ENCODE measurements around the gene FGF13. TPM values are rescaled to one million over a fixed set of nuclear protein-coding genes. Genes with fewer than 3 reads are reported as not detected.

Gene FGF13
- total RNA-seq, 2 donors from 2014 or later: not detected

DNA sequence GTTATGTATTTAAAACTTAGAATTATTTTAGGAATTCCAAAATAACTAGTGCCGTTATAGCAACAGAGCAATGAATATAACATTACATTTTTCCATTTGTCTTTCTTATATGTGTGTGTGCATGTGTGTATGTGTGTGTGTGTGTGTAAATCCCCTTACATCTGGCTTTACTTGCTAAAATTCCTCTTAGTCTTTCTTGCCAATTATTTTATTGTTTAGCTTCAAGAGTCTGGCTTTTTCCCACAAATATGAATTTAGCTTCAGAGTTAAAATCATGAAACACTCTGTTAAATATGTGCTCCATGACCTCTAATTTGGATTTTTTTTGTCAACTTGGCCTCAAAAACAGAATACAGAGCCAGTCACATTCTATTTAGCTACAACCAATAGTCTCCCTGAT lies 18.9 kb downstream of the FGF13 start:
- Mint-ChIP-seq H3K9me3 (no peaks in the 10 kb centered on the region), H3K27ac (no peak overlapping the region), H3K36me3 (no peaks in the 10 kb centered on the region)
- no peak for DNase-seq (ENCODE audit: low spot score in 2 of 2)
- ATAC-seq: no peak

DNA sequence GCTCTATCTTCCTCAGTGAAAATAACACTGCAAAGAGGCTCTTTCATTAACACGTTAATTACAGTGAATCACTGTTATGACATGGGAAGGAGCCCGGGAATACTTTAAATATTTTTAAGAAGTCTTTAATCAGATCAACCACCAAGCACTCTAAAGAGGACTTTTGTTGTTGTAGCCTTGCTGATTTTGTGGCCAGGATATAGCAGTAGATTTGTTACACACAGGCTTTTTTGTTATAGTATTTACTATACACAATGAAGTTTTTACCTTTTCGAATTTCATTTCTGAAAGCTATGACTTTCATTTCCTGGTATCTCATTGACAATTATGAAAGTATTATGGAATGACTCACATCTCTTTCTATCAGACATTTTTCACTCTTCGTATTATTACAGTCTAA lies 20.3 kb downstream of the FGF13 start:
- no peaks in the 10 kb centered on the region for H3K36me3 Mint-ChIP-seq
- no peak for DNase-seq (ENCODE audit: low spot score in 2 of 2)
- H3K9me3 Mint-ChIP-seq: no peaks in the 10 kb centered on the region
- H3K27ac Mint-ChIP-seq: no peak overlapping the region
- no peak for ATAC-seq

DNA sequence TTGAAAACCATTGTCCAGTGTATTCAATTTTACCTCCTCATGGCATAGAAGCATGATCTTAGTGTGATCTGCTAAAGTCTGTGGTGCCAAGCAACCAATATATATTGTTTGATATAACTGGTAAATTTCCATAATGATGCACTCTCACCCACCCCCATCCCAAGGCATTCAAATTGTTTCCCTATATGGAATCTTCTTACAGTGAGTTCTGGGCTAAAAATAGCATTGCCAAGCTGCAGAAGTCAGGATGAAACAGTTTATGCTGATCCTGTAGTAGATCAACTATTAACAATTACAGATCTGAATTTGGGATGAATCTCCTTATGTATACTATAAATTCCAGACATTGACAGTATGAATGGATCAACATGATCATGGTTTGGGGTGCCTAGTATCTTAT lies 20.9 kb downstream of the FGF13 start:
- Mint-ChIP-seq H3K27ac (no peak overlapping the region), H3K9me3 (no peaks in the 10 kb centered on the region), H3K36me3 (no peaks in the 10 kb centered on the region)
- DNase-seq (ENCODE audit: low spot score in 2 of 2) (no peak), ATAC-seq (no peak)

DNA sequence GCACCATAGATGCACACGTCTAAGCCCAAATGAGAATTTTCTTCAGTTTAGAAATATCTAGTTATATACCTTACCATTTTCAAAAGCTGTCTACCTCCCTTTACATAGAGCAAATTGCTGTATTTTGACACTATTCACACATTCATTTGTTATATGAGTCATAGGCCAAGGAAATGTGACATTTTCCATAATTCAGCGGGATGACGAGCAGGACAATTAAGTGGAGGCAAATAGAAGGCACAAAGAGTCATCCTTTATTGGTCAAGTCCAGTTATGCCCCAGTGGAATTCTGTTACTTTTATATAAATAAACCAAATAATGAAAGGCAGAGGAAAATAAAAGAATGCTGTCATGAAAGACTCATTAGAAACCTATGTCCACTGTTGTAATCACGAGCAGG lies 27.9 kb downstream of the FGF13 start:
- H3K27ac Mint-ChIP-seq: no peak overlapping the region

DNA sequence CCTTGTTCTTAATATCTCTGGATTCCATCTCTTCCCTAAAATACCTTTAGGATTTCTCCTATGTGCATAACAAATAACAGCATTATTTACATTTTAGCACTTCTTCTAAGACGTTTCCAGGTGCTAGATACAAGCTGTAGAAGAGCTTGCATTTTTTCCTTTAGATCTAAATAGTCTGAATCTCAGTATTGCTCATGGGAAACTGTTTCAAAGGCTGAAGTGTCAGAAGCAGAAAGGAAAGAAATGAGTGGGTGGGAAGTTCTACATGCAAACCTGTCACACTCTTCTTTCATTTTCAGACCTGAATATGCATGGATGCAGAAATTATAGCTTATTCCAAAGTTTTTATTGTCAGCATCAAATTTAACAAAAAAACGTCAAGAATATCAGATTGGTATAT lies 41.8 kb downstream of the FGF13 start:
- DNase-seq (ENCODE audit: low spot score in 2 of 2): no peak
- peak overlapping the region in 1 of 2 donors; percentile 81 for H3K27ac Mint-ChIP-seq
- peak in 1 of 2 donors; percentile 73 for ATAC-seq
- peaks cover 0 to 11% of the 10 kb centered on the region in 2 donors for H3K9me3 Mint-ChIP-seq
- no peaks in the 10 kb centered on the region for H3K36me3 Mint-ChIP-seq

More for the DNA sequence above, 27.9 kb downstream of the FGF13 start:
- Mint-ChIP-seq H3K9me3 (no peaks in the 10 kb centered on the region), H3K36me3 (no peaks in the 10 kb centered on the region)
- DNase-seq (ENCODE audit: low spot score in 2 of 2): no peak
- no peak for ATAC-seq

DNA sequence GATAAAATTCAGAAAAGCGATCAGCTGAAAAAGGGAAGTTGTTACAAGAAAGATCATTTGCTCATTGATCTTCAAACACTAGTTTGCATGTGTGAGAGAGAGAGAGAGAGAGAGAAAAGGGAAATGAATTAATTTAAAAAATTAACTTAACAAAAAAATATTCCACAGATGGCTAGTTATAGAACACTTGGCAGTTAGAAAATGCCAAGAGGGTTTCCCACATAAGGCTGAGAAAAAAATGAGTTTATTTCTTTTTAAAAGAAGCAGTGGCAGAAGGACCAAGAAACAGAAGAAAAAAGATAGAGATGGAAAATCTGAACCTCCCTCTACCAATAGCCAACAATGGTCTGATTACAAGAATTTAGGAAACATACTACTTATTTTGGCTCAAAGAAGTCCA lies 47.1 kb downstream of the FGF13 start:
- H3K27ac Mint-ChIP-seq: no peak overlapping the region
- ATAC-seq (no peak), DNase-seq (ENCODE audit: low spot score in 2 of 2) (no peak)
- H3K36me3 Mint-ChIP-seq: no peaks in the 10 kb centered on the region
- H3K9me3 Mint-ChIP-seq: peaks cover 0 to 11% of the 10 kb centered on the region in 2 donors

DNA sequence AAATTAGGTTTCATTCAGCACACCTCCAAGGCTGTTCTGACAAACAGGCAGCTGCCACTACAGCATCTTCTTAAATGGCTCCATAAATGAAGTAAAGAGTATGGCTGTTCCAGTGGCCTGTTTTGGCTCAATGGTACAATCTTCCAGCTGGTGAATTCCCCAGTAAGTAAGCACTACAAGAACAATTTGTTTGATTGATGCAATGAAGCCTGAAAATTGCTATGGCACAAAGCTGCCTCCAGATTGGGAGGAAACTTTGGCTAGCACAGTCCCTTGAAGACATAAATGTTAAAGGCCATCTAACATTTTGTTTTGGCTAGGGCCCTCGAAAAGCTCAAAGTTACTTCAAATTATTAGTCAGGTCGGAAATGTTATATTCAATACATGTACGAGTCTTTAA lies 47.5 kb downstream of the FGF13 start:
- H3K9me3 Mint-ChIP-seq: peaks cover 0 to 9% of the 10 kb centered on the region in 2 donors
- no peak for DNase-seq (ENCODE audit: low spot score in 2 of 2)
- no peak overlapping the region for H3K27ac Mint-ChIP-seq
- ATAC-seq: no peak
- H3K36me3 Mint-ChIP-seq: no peaks in the 10 kb centered on the region

DNA sequence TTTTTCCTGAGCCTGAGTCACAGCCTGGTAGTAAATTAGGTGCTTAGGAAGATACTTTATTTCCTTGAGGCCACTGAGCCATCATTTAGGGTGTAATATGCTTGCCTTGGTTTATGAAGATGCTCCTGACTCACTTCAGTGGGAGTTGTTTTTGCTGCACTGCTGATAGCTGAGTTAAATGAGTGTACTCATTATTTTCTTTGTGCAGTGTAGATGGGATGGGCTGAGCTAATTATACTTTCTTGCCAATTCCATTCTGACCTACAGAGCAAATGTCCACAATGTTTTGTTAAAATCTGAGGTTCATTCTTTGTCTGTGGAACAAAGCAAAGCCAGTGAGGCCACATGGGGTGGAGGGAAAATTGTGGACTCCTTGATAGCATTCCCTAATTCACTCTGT lies 60.0 kb downstream of the FGF13 start:
- no peak overlapping the region for H3K27ac Mint-ChIP-seq

DNA sequence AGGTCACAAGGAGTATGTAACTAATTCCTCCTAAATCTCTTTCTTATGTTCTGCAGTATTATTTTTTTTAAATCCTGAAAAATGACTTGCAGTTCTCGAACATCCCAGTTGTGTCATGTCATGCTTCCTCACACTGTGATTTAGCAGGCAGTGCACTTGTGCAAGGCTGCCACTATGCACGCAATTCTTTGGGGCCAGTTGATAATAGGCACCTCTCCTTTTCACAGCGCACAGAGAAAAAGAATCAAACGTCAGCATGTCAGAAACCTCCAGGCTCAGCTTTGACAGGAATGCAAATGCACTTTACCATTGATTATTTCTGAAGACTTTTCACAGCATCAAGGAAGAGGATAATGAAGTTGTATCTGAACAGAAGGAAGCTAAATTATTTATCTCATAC lies 62.9 kb downstream of the FGF13 start:
- Mint-ChIP-seq H3K27ac (no peak overlapping the region), H3K9me3 (no peaks in the 10 kb centered on the region), H3K36me3 (no peaks in the 10 kb centered on the region)
- no peak for DNase-seq (ENCODE audit: low spot score in 2 of 2)
- no peak for ATAC-seq

More for the DNA sequence above, 60.0 kb downstream of the FGF13 start:
- DNase-seq (ENCODE audit: low spot score in 2 of 2): no peak
- Mint-ChIP-seq H3K36me3 (no peaks in the 10 kb centered on the region), H3K9me3 (no peaks in the 10 kb centered on the region)
- ATAC-seq: no peak

DNA sequence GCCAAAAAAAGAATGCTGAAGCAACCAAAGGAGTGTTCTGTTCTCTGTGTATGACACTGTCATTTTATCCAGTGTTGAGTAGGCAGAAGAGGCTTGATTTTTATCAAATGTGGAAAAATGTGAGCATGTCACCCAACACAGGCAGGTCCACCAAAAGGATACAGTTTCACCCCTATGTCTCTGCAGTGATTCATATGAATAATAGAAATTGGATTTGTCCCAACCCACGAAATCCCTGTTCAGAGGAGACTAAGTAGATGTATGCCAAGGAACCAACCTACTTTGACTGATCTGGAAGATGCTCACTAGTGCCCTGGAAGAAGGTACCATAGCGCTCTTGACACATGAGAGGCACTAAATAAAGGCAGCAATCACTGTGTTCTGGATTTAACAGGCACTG lies 72.5 kb downstream of the FGF13 start:
- H3K36me3 Mint-ChIP-seq: no peaks in the 10 kb centered on the region
- H3K9me3 Mint-ChIP-seq: no peaks in the 10 kb centered on the region
- H3K27ac Mint-ChIP-seq: no peak overlapping the region
- no peak for ATAC-seq
- no peak for DNase-seq (ENCODE audit: low spot score in 2 of 2)

All from activated naive CD4-positive, alpha-beta T cell treated with anti-CD3 and anti-CD28 coated beads, Interleukin-2, amount 50 U/mL, for 72 hours (primary cell).